Measurements from ENCODE around the gene PRRX2.

Gene PRRX2

GRCh38 chr9:129703667-129704355 lies 38.4 kb downstream of the PRRX2 start:
- Histone ChIP-seq H3K36me3 (ENCODE audit: insufficient read depth, low read depth, low read length) (no peaks in the 10 kb centered on the region), H3K27me3 (ENCODE audit: insufficient read depth, low read length) (no peaks in the 10 kb centered on the region), H3K9ac (ENCODE audit: low read depth, low read length) (no peak overlapping the region), H3K27ac (ENCODE audit: low read length) (no peak overlapping the region), H3K4me1 (ENCODE audit: insufficient read depth, low read length) (no peaks in the 10 kb centered on the region), H3K9me3 (ENCODE audit: insufficient read depth, low read depth, low read length) (no peaks in the 10 kb centered on the region), H3K4me3 (ENCODE audit: low read length) (no peak overlapping the region)

- Histone ChIP-seq H3K27ac (ENCODE audit: low read length) (no peak overlapping the region), H3K4me1 (ENCODE audit: insufficient read depth, low read length) (no peaks in the 10 kb centered on the region), H3K9me3 (ENCODE audit: insufficient read depth, low read depth, low read length) (no peaks in the 10 kb centered on the region), H3K27me3 (ENCODE audit: insufficient read depth, low read length) (no peaks in the 10 kb centered on the region), H3K4me3 (ENCODE audit: low read length) (no peak overlapping the region), H3K36me3 (ENCODE audit: insufficient read depth, low read depth, low read length) (no peaks in the 10 kb centered on the region), H3K9ac (ENCODE audit: low read depth, low read length) (no peak overlapping the region)
Observed at GRCh38 chr9:129704807-129705206, 39.4 kb downstream of the PRRX2 start.

- Histone ChIP-seq H3K27ac (ENCODE audit: low read length) (no peak overlapping the region), H3K36me3 (ENCODE audit: insufficient read depth, low read depth, low read length) (no peaks in the 10 kb centered on the region), H3K4me1 (ENCODE audit: insufficient read depth, low read length) (no peaks in the 10 kb centered on the region), H3K4me3 (ENCODE audit: low read length) (no peak overlapping the region), H3K9ac (ENCODE audit: low read depth, low read length) (no peak overlapping the region), H3K27me3 (ENCODE audit: insufficient read depth, low read length) (no peaks in the 10 kb centered on the region), H3K9me3 (ENCODE audit: insufficient read depth, low read depth, low read length) (no peaks in the 10 kb centered on the region)
Observed at GRCh38 chr9:129708793-129709192, 43.3 kb downstream of the PRRX2 start.

GRCh38 chr9:129709438-129710168 lies 44.2 kb downstream of the PRRX2 start:
- no peaks in the 10 kb centered on the region for H3K9me3 ChIP-seq (ENCODE audit: insufficient read depth, low read depth, low read length)
- H3K36me3 ChIP-seq (ENCODE audit: insufficient read depth, low read depth, low read length): no peaks in the 10 kb centered on the region
- no peaks in the 10 kb centered on the region for H3K4me1 ChIP-seq (ENCODE audit: insufficient read depth, low read length)
- H3K27ac ChIP-seq (ENCODE audit: low read length): no peak overlapping the region
- no peaks in the 10 kb centered on the region for H3K27me3 ChIP-seq (ENCODE audit: insufficient read depth, low read length)
- H3K4me3 ChIP-seq (ENCODE audit: low read length): no peak overlapping the region
- H3K9ac ChIP-seq (ENCODE audit: low read depth, low read length): no peak overlapping the region

GRCh38 chr9:129710169-129710453 lies 44.7 kb downstream of the PRRX2 start:
- no peak overlapping the region for H3K4me3 ChIP-seq (ENCODE audit: low read length)
- no peaks in the 10 kb centered on the region for H3K4me1 ChIP-seq (ENCODE audit: insufficient read depth, low read length)
- no peaks in the 10 kb centered on the region for H3K9me3 ChIP-seq (ENCODE audit: insufficient read depth, low read depth, low read length)
- H3K27me3 ChIP-seq (ENCODE audit: insufficient read depth, low read length): no peaks in the 10 kb centered on the region
- no peaks in the 10 kb centered on the region for H3K36me3 ChIP-seq (ENCODE audit: insufficient read depth, low read depth, low read length)
- H3K9ac ChIP-seq (ENCODE audit: low read depth, low read length): no peak overlapping the region
- no peak overlapping the region for H3K27ac ChIP-seq (ENCODE audit: low read length)

GRCh38 chr9:129712634-129713401 lies 47.4 kb downstream of the PRRX2 start:
- no peaks in the 10 kb centered on the region for H3K36me3 ChIP-seq (ENCODE audit: insufficient read depth, low read depth, low read length)
- no peak overlapping the region for H3K4me3 ChIP-seq (ENCODE audit: low read length)
- no peak overlapping the region for H3K9ac ChIP-seq (ENCODE audit: low read depth, low read length)
- no peaks in the 10 kb centered on the region for H3K9me3 ChIP-seq (ENCODE audit: insufficient read depth, low read depth, low read length)
- no peaks in the 10 kb centered on the region for H3K27me3 ChIP-seq (ENCODE audit: insufficient read depth, low read length)
- H3K27ac ChIP-seq (ENCODE audit: low read length): no peak overlapping the region
- no peaks in the 10 kb centered on the region for H3K4me1 ChIP-seq (ENCODE audit: insufficient read depth, low read length)

GRCh38 chr9:129713402-129713679 lies 47.9 kb downstream of the PRRX2 start:
- no peaks in the 10 kb centered on the region for H3K36me3 ChIP-seq (ENCODE audit: insufficient read depth, low read depth, low read length)
- H3K4me1 ChIP-seq (ENCODE audit: insufficient read depth, low read length): no peaks in the 10 kb centered on the region
- H3K27ac ChIP-seq (ENCODE audit: low read length): no peak overlapping the region
- no peaks in the 10 kb centered on the region for H3K27me3 ChIP-seq (ENCODE audit: insufficient read depth, low read length)
- no peak overlapping the region for H3K9ac ChIP-seq (ENCODE audit: low read depth, low read length)
- no peaks in the 10 kb centered on the region for H3K9me3 ChIP-seq (ENCODE audit: insufficient read depth, low read depth, low read length)
- H3K4me3 ChIP-seq (ENCODE audit: low read length): no peak overlapping the region

GRCh38 chr9:129714511-129715061 lies 49.1 kb downstream of the PRRX2 start:
- Histone ChIP-seq H3K27me3 (ENCODE audit: insufficient read depth, low read length) (no peaks in the 10 kb centered on the region), H3K9me3 (ENCODE audit: insufficient read depth, low read depth, low read length) (no peaks in the 10 kb centered on the region), H3K4me3 (ENCODE audit: low read length) (no peak overlapping the region), H3K27ac (ENCODE audit: low read length) (no peak overlapping the region), H3K4me1 (ENCODE audit: insufficient read depth, low read length) (no peaks in the 10 kb centered on the region), H3K9ac (ENCODE audit: low read depth, low read length) (no peak overlapping the region), H3K36me3 (ENCODE audit: insufficient read depth, low read depth, low read length) (no peaks in the 10 kb centered on the region)

- H3K27me3 ChIP-seq (ENCODE audit: insufficient read depth, low read length): no peaks in the 10 kb centered on the region
- H3K36me3 ChIP-seq (ENCODE audit: insufficient read depth, low read depth, low read length): no peaks in the 10 kb centered on the region
Observed at GRCh38 chr9:129716091-129716490, 50.6 kb downstream of the PRRX2 start.

GRCh38 chr9:129717991-129718390 lies 52.5 kb downstream of the PRRX2 start:
- Histone ChIP-seq H3K9me3 (ENCODE audit: insufficient read depth, low read depth, low read length) (no peaks in the 10 kb centered on the region), H3K4me3 (ENCODE audit: low read length) (no peak overlapping the region), H3K27me3 (ENCODE audit: insufficient read depth, low read length) (no peaks in the 10 kb centered on the region), H3K27ac (ENCODE audit: low read length) (no peak overlapping the region), H3K4me1 (ENCODE audit: insufficient read depth, low read length) (no peaks in the 10 kb centered on the region), H3K9ac (ENCODE audit: low read depth, low read length) (no peak overlapping the region), H3K36me3 (ENCODE audit: insufficient read depth, low read depth, low read length) (no peaks in the 10 kb centered on the region)

More at GRCh38 chr9:129716091-129716490, 50.6 kb downstream of the PRRX2 start:
- Histone ChIP-seq H3K9ac (ENCODE audit: low read depth, low read length) (no peak overlapping the region), H3K9me3 (ENCODE audit: insufficient read depth, low read depth, low read length) (no peaks in the 10 kb centered on the region), H3K27ac (ENCODE audit: low read length) (no peak overlapping the region), H3K4me3 (ENCODE audit: low read length) (no peak overlapping the region), H3K4me1 (ENCODE audit: insufficient read depth, low read length) (no peaks in the 10 kb centered on the region)

GRCh38 chr9:129718647-129719046 lies 53.2 kb downstream of the PRRX2 start:
- Histone ChIP-seq H3K4me3 (ENCODE audit: low read length) (no peak overlapping the region), H3K4me1 (ENCODE audit: insufficient read depth, low read length) (no peaks in the 10 kb centered on the region), H3K27me3 (ENCODE audit: insufficient read depth, low read length) (no peaks in the 10 kb centered on the region), H3K36me3 (ENCODE audit: insufficient read depth, low read depth, low read length) (no peaks in the 10 kb centered on the region), H3K9ac (ENCODE audit: low read depth, low read length) (no peak overlapping the region), H3K9me3 (ENCODE audit: insufficient read depth, low read depth, low read length) (no peaks in the 10 kb centered on the region), H3K27ac (ENCODE audit: low read length) (no peak overlapping the region)

- Histone ChIP-seq H3K4me1 (ENCODE audit: insufficient read depth, low read length) (no peaks in the 10 kb centered on the region), H3K27ac (ENCODE audit: low read length) (no peak overlapping the region), H3K9ac (ENCODE audit: low read depth, low read length) (no peak overlapping the region), H3K36me3 (ENCODE audit: insufficient read depth, low read depth, low read length) (no peaks in the 10 kb centered on the region), H3K9me3 (ENCODE audit: insufficient read depth, low read depth, low read length) (no peaks in the 10 kb centered on the region), H3K27me3 (ENCODE audit: insufficient read depth, low read length) (no peaks in the 10 kb centered on the region), H3K4me3 (ENCODE audit: low read length) (no peak overlapping the region)
Observed at GRCh38 chr9:129719135-129719534, 53.7 kb downstream of the PRRX2 start.

Data from iPS-20b (cell line).